HL-60/S4 treated with retinoic acid at 250 ng/mL for 4 days and 3 days (cell line): ENCODE results near the gene HIGD1C.
"Not testable (repeated sequence)": the region's sequence is repeated elsewhere in the genome, so short reads cannot be mapped to it uniquely, and the experiment has no call there.

Experiments used
- in situ Hi-C: fragments of 300-500 bp; cut with MboI; formaldehyde crosslinking; loops from 2 replicates; pipeline ENCODE4 v1.7.0; 2022; ENCODE audit warnings: low sequenced_read_pairs

The HIGD1C gene

DNA sequence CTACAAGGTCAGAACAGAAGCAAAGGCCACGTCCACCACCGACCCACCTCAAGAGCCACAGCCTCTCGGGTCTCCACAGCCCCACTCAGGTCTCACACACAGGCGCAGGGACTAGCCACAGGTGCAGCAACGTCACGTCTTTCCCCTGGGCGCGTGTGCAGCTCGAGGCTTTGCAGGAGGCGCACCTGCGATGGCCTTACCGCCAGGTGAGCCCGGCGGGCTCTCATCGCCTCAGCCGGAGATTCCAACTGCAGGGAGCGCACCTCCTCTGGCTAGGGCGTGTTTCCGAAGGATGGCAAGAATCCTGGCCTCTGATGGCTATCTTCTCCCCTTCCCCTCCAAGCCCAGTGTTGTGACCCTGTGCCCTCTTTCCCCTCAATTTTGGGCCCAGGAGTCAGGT, at the start of gene HIGD1C:
HIGD1C (plus strand) TSS at position 35 of the 400 bp plus-strand sequence. CDS start 1,455 bp downstream, outside the sequence.
- in situ Hi-C loops: no loop called here

DNA sequence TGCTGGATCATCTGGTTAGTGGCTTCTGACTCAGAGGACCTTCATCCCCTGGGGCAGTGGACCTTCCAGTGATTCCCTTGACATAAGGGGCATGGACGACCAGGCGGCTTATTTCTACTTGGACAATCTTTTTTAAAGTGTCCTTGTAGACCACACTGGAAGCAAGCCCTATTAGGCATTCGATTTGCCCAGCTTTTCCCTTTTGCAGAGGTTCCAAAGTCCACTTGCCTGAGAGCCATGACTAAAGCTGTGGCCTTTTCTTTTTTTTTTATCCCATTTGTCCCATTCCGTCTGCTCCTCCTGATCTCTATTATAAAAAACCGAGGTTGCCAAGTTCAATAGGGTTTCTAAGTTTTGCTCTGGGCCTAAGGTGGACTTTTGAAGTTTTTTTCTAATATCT, 43.9 kb upstream of the HIGD1C start:
- in situ Hi-C loops: not testable (repeated sequence)

DNA sequence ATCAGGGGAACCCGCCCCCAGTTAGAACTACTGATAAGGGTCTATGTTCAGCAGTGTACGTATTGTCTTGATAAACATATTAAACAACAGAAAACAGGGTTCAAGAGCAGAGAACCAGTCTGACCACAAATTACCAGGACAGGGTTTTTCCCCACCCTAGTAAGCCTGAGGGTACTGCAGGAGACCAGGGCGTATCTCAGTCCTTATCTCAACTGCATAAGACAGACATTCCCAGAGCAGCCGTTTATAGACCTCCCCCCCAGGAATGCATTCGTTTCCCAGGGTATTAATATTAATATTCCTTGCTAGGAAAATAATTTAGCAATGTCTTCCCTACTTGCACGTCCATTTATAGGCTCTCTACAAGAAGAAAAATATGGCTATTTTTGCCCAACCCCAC, 40.0 kb upstream of the HIGD1C start:
- in situ Hi-C loops: not testable (repeated sequence)

DNA sequence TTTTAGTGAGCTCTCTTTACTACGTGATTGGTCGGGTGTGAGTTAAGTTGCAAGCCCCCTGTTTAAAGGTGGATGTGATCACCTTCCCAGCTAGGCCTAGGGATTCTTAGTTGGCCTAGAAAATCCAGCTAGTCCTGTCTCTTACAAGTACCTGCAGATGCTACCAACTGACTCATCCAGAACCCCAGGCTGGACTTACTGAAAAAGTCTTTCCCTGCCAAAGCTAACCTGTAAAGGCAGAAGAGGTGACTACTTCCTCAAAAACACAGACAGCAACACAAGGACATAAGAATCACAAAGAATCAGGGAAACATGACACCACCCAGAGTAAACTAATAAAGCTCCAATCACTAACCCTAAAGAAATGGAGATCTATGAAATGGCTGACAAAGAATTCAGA, 39.1 kb upstream of the HIGD1C start:
- in situ Hi-C loops: no loop called here

DNA sequence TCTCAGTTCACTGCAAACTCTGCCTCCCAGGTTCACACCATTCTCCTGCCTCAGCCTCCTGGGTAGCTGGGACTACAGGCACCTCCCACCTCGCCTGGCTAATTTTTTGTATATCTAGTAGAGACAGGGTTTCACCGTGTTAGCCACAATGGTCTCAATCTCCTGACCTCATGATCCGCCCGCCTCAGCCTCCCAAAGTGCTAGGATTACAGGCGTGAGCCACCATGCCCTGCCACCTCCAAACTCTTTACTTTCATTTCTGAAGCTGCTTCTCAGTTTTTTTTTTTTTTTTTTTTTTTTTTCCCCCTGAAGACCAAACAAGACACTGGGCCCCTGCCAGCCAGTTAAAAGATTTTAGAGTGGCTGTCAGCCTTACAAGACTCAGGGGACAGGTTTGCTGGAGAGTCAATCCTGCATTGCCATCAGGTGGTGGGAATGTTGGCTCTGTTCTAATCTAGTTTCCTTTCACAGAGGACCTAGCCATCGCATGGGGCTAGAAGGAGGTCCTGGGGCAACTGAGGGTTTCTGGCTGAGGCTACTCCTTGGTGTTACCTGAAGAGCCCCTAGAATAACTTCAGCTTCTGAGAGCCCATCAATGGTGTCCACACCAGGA, 37.4 kb upstream of the HIGD1C start:
- in situ Hi-C loops: no loop called here

DNA sequence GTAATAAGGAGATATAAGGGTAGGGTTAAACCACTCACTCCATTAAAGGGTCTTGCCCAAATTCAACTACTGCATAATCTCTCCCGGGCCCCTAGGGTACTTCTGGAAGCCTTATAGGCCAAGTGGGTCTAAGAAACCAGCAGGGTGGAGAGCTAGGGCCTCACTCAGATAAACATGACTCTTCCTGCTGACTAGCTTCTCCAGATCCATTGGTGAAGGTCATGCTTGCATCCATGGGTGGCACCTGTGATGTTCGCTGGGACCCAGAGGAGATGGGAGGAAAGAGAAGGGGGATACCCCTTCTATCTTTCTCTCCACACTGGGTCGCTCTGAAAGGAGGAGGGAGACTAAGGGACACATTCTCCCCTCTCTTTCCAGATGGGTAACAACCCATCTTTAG, 36.1 kb upstream of the HIGD1C start:
- in situ Hi-C loops: no loop called here

DNA sequence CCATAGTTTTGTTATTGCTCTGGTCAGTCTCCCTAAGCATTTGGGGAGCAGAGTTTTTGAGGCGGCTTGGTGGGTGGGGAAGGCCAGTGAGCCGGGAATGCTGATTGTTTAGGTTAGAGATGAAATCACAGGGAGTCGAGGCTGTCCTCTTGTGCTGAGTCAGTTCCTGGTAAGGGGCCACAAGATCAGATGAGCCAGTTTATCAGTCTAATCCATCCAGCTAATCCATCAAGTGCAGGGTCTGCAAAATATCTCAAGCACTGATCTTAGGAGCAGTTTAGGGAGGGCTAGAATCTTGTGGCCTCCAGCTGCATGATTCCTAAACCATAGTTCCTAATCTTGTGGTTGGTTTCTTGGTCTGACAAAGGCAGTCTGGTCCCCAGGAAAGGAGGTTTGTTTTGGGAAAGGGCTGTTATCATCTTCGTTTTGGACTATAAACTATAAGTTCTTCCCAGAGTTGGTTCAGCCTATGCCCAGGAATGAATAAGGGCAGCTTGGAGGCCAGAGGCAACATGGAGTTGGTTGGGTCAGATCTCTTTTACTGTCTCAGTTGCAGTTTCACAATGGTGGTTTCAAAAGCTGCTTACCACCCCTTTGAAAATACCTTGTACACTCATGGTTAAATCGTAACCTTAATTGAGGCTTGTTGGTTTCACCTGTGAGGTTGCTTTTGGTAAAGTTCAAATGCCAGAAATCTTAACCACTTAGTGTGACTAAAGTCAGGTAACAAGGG, 33.6 kb upstream of the HIGD1C start:
- in situ Hi-C loops: no loop called here

DNA sequence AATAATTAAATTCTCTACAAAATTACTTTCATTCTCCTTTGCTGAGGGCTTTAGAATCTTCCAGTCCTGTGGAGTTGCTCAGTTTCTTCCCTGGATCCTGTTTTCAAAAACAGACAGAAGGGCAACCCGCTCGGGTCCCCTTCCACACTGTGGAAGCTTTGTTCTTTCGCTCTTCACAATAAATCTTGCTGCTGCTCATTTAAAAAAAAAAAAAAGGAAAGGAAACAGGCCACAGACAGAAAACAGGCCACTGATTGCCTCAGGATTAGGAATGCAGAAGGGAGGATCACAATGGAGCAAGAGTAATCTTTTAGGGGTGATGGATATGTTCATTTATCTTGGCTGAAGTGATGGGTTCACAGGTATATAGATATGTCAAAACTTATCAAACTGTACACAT, 29.5 kb upstream of the HIGD1C start:
- in situ Hi-C loops: no loop called here

DNA sequence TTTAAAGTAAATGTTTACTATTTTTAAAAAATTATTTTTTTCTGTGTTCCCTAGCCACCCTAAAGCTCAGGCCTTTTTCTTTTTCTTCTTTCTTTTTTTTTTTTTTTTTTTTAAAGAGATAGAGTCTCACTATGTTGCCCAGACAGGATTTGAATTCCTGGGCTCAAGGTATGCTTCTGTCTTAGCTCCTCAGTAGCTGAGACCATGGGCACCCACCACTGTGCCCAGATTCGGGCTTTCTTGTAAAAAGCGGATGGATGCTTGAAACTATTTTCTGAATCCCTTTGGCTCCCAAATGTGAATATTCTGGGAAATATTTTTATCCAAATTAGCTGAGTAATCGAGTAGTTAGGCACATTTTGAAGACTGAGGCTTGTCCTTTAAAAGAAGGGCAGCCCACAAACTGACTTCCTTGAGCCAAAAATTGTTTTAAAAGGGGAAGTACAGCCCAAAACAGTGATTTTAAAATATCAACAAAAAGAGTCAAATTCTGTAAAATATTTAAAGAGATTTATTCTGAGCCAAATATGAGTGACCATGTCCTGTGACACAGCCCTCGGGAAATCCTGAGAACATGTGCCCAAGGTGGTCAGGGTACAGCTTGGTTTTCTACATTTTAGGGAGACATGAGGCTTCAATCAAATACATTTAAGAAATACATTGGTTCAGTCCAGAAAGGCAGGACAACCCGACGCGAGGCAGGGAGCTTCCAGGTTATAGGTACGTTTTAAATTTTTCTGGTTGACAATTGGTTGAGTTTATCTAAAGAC, 28.8 kb upstream of the HIGD1C start:
- in situ Hi-C loops: no loop called here

DNA sequence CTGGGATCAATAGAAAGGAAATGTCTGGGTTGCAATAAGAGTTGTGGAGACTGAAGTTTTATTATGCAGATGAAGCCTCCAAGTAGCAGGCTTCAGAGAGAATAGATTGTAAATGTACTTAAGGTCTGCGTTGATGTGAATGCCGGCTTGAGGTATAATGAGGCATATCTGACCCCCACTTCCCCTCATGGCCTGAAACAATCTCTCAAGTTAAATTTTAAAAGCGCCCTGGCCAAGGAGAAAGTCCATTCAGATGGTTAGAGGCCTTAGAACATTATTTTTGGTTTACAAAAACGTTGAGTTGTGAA, 28.3 kb upstream of the HIGD1C start:
- in situ Hi-C loops: no loop called here

DNA sequence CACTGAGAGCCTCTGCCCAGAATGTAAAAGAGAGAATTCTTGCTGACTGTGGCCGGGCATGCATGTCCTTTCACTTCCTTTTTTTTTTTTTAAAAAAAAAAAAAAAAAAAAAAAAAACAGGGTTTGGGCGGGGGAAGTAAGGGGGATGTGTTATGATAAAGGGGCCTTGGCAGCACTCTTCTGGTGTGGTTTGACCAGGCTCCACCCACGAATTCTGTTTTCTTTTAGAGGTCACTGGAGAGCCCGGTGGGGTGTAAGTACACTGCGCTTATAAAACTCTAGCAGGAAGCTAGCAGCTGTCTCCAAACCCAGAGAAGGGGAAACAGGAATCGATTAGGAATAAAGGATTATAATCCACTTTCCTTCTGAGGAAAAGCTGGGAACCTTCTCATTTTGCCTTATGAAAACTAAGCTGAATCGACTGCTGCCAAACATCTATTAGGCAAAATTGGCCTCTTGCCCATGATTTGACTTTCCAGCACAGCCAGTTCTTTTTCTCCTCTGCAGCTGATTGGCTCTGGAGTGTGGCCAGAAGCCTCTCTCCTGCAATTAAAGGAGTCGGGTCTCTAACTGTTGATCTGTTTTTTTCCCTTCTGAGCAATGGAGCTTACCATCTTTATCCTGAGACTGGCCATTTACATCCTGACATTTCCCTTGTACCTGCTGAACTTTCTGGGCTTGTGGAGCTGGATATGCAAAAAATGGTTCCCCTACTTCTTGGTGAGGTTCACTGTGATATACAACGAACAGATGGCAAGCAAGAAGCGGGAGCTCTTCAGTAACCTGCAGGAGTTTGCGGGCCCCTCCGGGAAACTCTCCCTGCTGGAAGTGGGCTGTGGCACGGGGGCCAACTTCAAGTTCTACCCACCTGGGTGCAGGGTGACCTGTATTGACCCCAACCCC, 27.7 kb upstream of the HIGD1C start:
- in situ Hi-C loops: no loop called here

DNA sequence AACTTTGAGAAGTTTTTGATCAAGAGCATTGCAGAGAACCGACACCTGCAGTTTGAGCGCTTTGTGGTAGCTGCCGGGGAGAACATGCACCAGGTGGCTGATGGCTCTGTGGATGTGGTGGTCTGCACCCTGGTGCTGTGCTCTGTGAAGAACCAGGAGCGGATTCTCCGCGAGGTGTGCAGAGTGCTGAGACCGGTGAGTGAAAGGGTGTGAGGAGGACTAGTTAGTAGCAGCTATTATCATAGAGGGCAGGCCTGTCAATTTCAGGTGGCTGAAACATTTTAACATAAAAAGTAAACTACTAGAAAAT, 27.0 kb upstream of the HIGD1C start:
- in situ Hi-C loops: no loop called here

DNA sequence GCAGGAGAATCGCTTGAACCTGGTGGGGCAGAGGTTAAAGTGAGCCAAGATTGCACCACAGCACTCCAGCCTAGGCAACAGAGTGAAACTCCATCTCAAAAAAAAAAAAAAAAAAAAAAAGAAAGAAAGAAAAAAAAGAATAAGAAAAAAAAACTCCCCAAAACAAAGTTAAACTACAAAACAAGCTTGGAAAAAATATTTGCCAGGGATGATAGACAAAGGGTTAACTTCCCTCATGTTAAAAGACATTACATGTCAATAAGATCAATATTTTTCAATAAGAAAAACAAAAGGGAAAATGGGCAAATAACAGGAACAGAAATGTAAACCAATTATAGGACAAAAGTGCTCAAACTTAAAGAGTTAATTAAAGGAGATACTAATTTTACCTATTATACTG, 26.4 kb upstream of the HIGD1C start:
- in situ Hi-C loops: no loop called here

DNA sequence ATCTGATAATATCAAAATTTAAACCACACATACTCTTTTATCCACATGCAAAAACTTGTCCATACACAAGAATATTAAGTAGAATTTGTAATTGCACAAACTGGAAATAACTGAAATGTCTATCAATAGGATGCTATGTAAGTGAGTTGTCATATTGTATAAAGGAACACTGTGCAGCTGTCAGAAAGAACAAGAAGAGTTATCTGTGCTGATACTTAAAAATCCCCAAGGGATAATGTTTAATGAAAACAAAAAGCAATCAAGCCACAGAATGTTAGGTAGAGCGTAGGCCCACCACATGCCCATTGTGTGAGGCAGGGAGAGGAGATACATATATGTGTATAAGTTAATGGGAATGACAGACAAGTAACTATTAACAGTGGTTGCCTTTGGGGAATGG, 25.9 kb upstream of the HIGD1C start:
- in situ Hi-C loops: no loop called here

DNA sequence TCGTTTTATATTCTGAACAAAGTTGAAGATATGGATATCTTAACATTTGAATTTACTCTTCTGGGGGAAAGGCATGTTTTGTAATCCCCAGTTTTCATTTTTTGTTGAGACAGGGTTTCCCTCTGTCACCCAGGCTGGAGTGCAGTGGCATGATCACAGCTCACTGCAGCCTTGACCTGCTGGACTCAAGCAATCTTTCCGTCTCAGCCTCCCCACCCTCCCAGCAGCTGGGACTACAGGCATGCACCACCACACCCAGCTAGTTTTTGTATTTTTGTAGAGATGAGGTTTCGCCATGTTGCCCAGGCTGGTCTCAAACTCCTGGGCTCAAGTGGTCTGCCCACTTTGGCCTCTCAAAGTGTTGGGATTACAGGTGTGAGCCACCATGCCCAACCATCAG, 25.4 kb upstream of the HIGD1C start:
- in situ Hi-C loops: not testable (repeated sequence)

DNA sequence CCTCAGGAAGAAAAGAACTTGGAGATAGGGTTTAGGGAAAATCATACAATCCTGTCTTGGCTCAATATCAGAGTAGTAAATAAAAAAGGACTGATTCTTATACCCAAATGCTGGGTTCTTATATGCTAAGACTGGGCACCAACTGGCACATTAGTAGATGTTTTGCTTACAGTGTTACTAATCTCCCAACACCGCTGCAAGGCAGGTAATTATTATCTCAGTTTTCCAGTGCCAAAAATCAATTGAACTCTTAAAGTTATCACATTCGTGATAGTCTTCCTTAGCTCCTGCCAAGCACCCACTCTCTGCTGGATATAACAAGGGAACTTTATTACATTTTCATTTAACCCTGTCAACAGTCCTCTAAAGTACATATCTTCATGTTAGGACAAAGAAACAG, 25.0 kb upstream of the HIGD1C start:
- in situ Hi-C loops: no loop called here

DNA sequence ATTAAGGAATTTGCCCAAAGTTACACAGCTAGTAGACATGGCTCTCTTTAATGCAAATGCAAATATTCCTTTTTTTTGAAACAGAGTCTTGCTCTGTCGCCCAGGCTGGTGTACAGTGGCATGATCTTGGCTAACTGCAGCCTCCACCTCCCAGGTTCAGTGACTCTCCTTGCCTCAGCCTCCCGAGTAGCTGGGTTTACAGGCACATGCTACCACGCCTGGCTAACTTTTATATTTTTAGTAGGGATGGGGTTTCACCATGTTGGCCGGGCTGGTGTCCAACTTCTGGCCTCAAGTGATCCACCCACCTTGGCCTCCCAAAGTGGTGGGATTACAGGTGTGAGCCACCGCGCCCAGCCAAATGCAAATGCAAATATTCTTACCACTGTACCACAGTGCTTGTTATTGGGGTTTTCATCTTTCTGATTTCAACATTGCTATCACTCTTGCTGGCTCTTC, 24.5 kb upstream of the HIGD1C start:
- in situ Hi-C loops: no loop called here

DNA sequence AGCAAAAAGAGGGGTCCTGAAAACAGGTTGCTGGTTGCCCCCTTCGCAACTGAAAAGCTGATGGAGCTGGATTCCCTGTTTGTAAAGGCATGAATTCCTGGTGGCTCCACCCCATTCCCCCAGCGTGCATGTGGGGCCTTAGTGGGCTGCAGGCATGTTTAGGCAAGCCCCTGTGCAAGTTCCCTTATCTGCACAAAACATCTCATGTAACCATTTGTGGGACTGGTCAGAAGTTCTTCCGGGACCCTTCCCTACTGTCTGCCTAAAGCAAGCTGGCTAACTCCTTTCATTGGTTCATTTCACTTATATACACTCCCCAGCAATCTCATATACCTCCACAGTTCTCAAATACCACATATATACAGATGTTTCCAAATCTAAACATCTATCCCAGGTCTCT, 24.0 kb upstream of the HIGD1C start:
- in situ Hi-C loops: no loop called here

DNA sequence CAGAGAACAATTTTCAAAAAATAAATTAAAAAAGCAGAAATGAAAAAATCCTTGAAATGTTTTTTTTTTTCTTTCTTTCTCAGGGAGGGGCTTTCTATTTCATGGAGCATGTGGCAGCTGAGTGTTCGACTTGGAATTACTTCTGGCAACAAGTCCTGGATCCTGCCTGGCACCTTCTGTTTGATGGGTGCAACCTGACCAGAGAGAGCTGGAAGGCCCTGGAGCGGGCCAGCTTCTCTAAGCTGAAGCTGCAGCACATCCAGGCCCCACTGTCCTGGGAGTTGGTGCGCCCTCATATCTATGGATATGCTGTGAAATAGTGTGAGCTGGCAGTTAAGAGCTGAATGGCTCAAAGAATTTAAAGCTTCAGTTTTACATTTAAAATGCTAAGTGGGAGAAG, 22.5 kb upstream of the HIGD1C start:
- in situ Hi-C loops: no loop called here

DNA sequence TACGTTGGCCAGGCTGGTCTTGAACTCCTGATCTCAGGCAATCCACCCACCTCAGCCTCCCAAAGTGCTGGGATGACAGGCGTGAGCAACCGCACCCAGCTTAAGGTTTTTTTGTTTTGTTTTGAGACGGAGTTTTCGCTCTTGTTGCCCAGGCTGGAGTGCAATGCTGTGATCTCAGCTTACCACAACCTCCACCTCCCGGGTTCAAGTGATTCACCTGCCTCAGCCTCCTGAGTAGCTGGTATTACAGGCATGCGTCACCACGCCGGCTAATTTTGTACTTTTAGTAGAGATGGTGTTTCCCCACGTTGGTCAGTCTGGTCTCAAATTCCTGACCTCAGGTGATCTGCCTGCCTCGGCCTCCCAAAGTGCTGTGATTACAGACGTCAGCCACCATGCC, 21.9 kb upstream of the HIGD1C start:
- in situ Hi-C loops: not testable (repeated sequence)

DNA sequence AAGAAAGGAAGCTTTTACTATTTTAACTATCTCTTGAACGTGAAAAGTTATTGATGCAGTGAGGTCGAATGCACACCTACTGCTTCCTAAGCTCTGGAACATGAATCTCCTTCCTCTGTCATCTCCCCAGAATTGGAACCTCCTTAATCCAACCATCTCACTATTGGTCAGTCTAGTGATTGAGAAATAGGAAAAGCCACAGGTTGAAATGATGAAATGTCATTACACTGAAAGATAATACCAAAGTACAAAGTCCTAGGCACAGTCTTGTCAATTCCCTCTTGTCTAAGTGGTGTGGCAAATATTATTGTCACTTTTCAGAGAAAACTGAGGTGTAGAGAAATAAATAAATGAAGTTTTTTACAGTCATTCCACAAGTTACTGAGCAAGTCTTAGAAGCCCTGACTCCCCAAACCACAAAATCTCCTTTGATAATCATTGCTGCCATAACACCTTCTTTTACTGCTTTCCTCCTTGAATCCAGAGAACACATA, 19.5 kb upstream of the HIGD1C start:
- in situ Hi-C loops: no loop called here
